Type B pancreatic cell (in vitro differentiated cells): ENCODE measurements around the gene FSTL3. TPM values are rescaled to one million over a fixed set of nuclear protein-coding genes. Genes with fewer than 3 reads are reported as not detected.

Experiments
- DNase-seq: peaks from one replicate; pipeline ENCODE4 v3.0.0; 2021; ENCODE audit warnings: mixed read lengths; ENCODE audit not compliant: unreplicated experiment; ENCODE audit errors: extremely low spot score
- H3K27ac Mint-ChIP-seq: 2 replicates; pipeline ENCODE4 v1.8.0; 2021; ENCODE audit warnings: mild to moderate bottlenecking, mixed read lengths
- H3K27me3 Mint-ChIP-seq: 2 replicates; pipeline ENCODE4 v1.8.0; 2021; ENCODE audit warnings: mixed read lengths
- H3K36me3 Mint-ChIP-seq: 2 replicates; pipeline ENCODE4 v1.8.0; 2021; ENCODE audit warnings: mixed read lengths
- H3K4me1 Mint-ChIP-seq: one replicate; pipeline ENCODE4 v1.8.0; 2021; ENCODE audit warnings: mixed read lengths; ENCODE audit not compliant: unreplicated experiment
- H3K4me3 Mint-ChIP-seq: 2 replicates; pipeline ENCODE4 v1.8.0; 2021; ENCODE audit warnings: mild to moderate bottlenecking, mixed read lengths
- H3K9me3 Mint-ChIP-seq: 2 replicates; pipeline ENCODE4 v1.8.0; 2021; ENCODE audit warnings: mixed read lengths
- CTCF ChIP-seq: fragments of 200-600 bp; sonication (generic); conservative IDR thresholded peaks from 2 replicates; pipeline ENCODE4 v1.5.0; 2021; ENCODE audit warnings: antibody characterized with exemption, mild to moderate bottlenecking
- total RNA-seq: library from RNA; stranded (reverse); gene quantifications from 2 replicates; pipeline ENCODE4 v1.2.1, GENCODE V29; 2021; ENCODE audit warnings: low replicate concordance

The FSTL3 gene
- total RNA-seq, 1 donor from 2014 or later, result 11.0 TPM

- H3K4me1 Mint-ChIP-seq, result no peaks in the 10 kb centered on the region
- no peaks in the 10 kb centered on the region for H3K27me3 Mint-ChIP-seq
- peak; percentile 35 for TF ChIP-seq CTCF
- H3K4me3 Mint-ChIP-seq, result peak within 1 kb of the TSS; percentile 96
- peak within 1 kb of the TSS; percentile 91 for H3K27ac Mint-ChIP-seq
- no peaks in the 10 kb centered on the region for H3K9me3 Mint-ChIP-seq
- DNase-seq, result peak; percentile 97
- peaks cover 4% of the 10 kb centered on the region for H3K36me3 Mint-ChIP-seq
Observed at GRCh38 chr19:633068-633785, 43.0 kb upstream of the FSTL3 start, which contains the start of gene POLRMT. Gene POLRMT, minus strand, starts transcription at chr19:633537. Its CDS starts 25 bp downstream, at chr19:633512.

GRCh38 chr19:633786-634639, 42.2 kb upstream of the FSTL3 start:
- no peaks in the 10 kb centered on the region for H3K4me1 Mint-ChIP-seq
- TF ChIP-seq CTCF, result no peak

GRCh38 chr19:634975-635652, 41.1 kb upstream of the FSTL3 start:
- no peak overlapping the region for H3K27ac Mint-ChIP-seq
- H3K4me1 Mint-ChIP-seq, result peaks cover 4% of the 10 kb centered on the region
- no peaks in the 10 kb centered on the region for H3K36me3 Mint-ChIP-seq
- no peak for TF ChIP-seq CTCF
- DNase-seq, result no peak
- no peaks in the 10 kb centered on the region for H3K9me3 Mint-ChIP-seq
- peaks cover 4% of the 10 kb centered on the region for H3K27me3 Mint-ChIP-seq
- no peak overlapping the region for H3K4me3 Mint-ChIP-seq

More at GRCh38 chr19:633786-634639, 42.2 kb upstream of the FSTL3 start:
- Mint-ChIP-seq H3K4me3 (peak overlapping the region; percentile 96), H3K27me3 (no peaks in the 10 kb centered on the region), H3K27ac (peak overlapping the region; percentile 91), H3K36me3 (peaks cover 2% of the 10 kb centered on the region), H3K9me3 (no peaks in the 10 kb centered on the region)
- DNase-seq, result no peak

- peaks cover 4% of the 10 kb centered on the region for H3K4me1 Mint-ChIP-seq
- peak overlapping the region; percentile 83 for H3K4me3 Mint-ChIP-seq
- peaks cover 4% of the 10 kb centered on the region for H3K27me3 Mint-ChIP-seq
- no peak overlapping the region for H3K27ac Mint-ChIP-seq
- TF ChIP-seq CTCF, result no peak
- no peaks in the 10 kb centered on the region for H3K36me3 Mint-ChIP-seq
- no peaks in the 10 kb centered on the region for H3K9me3 Mint-ChIP-seq
- DNase-seq, result no peak
Observed at GRCh38 chr19:638906-639252, 37.3 kb upstream of the FSTL3 start.

GRCh38 chr19:639253-640160, 36.7 kb upstream of the FSTL3 start, which contains the start of gene FGF22:
Gene FGF22, plus strand, starts transcription at chr19:639879. Its CDS starts 47 bp downstream, at chr19:639926.
- Mint-ChIP-seq H3K27ac (peak within 1 kb of the TSS; percentile 50), H3K36me3 (no peaks in the 10 kb centered on the region), H3K4me1 (peaks cover 4% of the 10 kb centered on the region), H3K9me3 (no peaks in the 10 kb centered on the region), H3K4me3 (peak within 1 kb of the TSS; percentile 83), H3K27me3 (peaks cover 4% of the 10 kb centered on the region)
- no peak for TF ChIP-seq CTCF
- peak; percentile 92 for DNase-seq
